ENCODE data around the gene DNM1.

Gene DNM1

GRCh38 chr9:128218518-128219389 lies 15.6 kb downstream of the DNM1 start:
- TF ChIP-seq GATA3 (IDR thresholded peaks at IDR 0.05; ENCODE audit: low read depth, low read length), result no peak
- TF ChIP-seq GATA2 (IDR thresholded peaks at IDR 0.05; ENCODE audit: low read depth, low read length), result no peak

- TF ChIP-seq GATA3 (IDR thresholded peaks at IDR 0.05; ENCODE audit: low read depth, low read length), result no peak
- no peak for TF ChIP-seq GATA2 (IDR thresholded peaks at IDR 0.05; ENCODE audit: low read depth, low read length)
Observed at GRCh38 chr9:128219831-128220230, 16.7 kb downstream of the DNM1 start.

- TF ChIP-seq GATA3 (IDR thresholded peaks at IDR 0.05; ENCODE audit: low read depth, low read length) (no peak), GATA2 (IDR thresholded peaks at IDR 0.05; ENCODE audit: low read depth, low read length) (no peak)
Observed at GRCh38 chr9:128222026-128222425, 18.8 kb downstream of the DNM1 start.

GRCh38 chr9:128222880-128223670 lies 19.9 kb downstream of the DNM1 start:
- TF ChIP-seq GATA2 (IDR thresholded peaks at IDR 0.05; ENCODE audit: low read depth, low read length) (no peak), GATA3 (IDR thresholded peaks at IDR 0.05; ENCODE audit: low read depth, low read length) (no peak)

GRCh38 chr9:128224877-128225276 lies 21.7 kb downstream of the DNM1 start:
- no peak for TF ChIP-seq GATA2 (IDR thresholded peaks at IDR 0.05; ENCODE audit: low read depth, low read length)
- no peak for TF ChIP-seq GATA3 (IDR thresholded peaks at IDR 0.05; ENCODE audit: low read depth, low read length)

- TF ChIP-seq GATA3 (IDR thresholded peaks at IDR 0.05; ENCODE audit: low read depth, low read length), result no peak
- TF ChIP-seq GATA2 (IDR thresholded peaks at IDR 0.05; ENCODE audit: low read depth, low read length), result no peak
Observed at GRCh38 chr9:128225770-128226411, 22.7 kb downstream of the DNM1 start.

- TF ChIP-seq GATA3 (IDR thresholded peaks at IDR 0.05; ENCODE audit: low read depth, low read length), result no peak
- no peak for TF ChIP-seq GATA2 (IDR thresholded peaks at IDR 0.05; ENCODE audit: low read depth, low read length)
Observed at GRCh38 chr9:128226412-128226801, 23.2 kb downstream of the DNM1 start.

GRCh38 chr9:128231638-128232527 lies 28.7 kb downstream of the DNM1 start:
- TF ChIP-seq GATA3 (IDR thresholded peaks at IDR 0.05; ENCODE audit: low read depth, low read length) (no peak), GATA2 (IDR thresholded peaks at IDR 0.05; ENCODE audit: low read depth, low read length) (no peak)

- TF ChIP-seq GATA2 (IDR thresholded peaks at IDR 0.05; ENCODE audit: low read depth, low read length) (no peak), GATA3 (IDR thresholded peaks at IDR 0.05; ENCODE audit: low read depth, low read length) (no peak)
Observed at GRCh38 chr9:128232528-128233428, 29.6 kb downstream of the DNM1 start.

- no peak for TF ChIP-seq GATA2 (IDR thresholded peaks at IDR 0.05; ENCODE audit: low read depth, low read length)
- TF ChIP-seq GATA3 (IDR thresholded peaks at IDR 0.05; ENCODE audit: low read depth, low read length), result no peak
Observed at GRCh38 chr9:128233817-128234406, 30.7 kb downstream of the DNM1 start.

GRCh38 chr9:128242124-128242523 lies 38.9 kb downstream of the DNM1 start:
- TF ChIP-seq GATA3 (IDR thresholded peaks at IDR 0.05; ENCODE audit: low read depth, low read length) (no peak), GATA2 (IDR thresholded peaks at IDR 0.05; ENCODE audit: low read depth, low read length) (no peak)

GRCh38 chr9:128242828-128243214 lies 39.6 kb downstream of the DNM1 start:
- TF ChIP-seq GATA2 (IDR thresholded peaks at IDR 0.05; ENCODE audit: low read depth, low read length), result no peak
- TF ChIP-seq GATA3 (IDR thresholded peaks at IDR 0.05; ENCODE audit: low read depth, low read length), result no peak
